Stimulated activated CD4-positive, alpha-beta T cell treated with anti-CD3 and anti-CD28 coated beads, Interleukin-1b, Interleukin-23, amount 100 ng/mL, for 4 hours (primary cell): Measurements from ENCODE around the gene BATF.

ENCODE experiments used
- DNase-seq, 2 donors: peaks; one replicate each; pipeline ENCODE4 v3.0.0-alpha.2; 2020; ENCODE audit warnings: low read depth in 2 of 2

The BATF gene

DNA sequence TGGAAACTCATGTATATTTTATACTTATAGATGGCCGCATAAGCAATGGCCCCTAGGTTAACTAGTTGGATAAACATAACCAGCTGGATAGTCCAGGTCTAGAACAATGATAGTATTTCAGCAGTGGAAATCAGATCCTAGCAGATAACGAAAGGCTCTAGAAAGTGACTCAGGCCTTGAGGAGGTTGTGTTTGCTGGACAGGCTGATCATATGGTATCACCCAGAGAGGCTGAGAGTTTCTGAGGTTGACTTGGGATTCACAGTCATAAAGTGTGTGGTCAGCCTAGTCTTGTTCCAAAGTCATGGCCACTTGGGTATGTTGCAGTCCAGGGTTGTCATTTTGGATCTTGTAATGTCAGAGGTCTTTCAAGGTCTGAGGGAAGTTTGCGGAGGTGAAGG lies 73.0 kb downstream of the BATF start:
- DNase-seq = no peak
